ENCODE measurements around the gene APOBEC3G.

DNA sequence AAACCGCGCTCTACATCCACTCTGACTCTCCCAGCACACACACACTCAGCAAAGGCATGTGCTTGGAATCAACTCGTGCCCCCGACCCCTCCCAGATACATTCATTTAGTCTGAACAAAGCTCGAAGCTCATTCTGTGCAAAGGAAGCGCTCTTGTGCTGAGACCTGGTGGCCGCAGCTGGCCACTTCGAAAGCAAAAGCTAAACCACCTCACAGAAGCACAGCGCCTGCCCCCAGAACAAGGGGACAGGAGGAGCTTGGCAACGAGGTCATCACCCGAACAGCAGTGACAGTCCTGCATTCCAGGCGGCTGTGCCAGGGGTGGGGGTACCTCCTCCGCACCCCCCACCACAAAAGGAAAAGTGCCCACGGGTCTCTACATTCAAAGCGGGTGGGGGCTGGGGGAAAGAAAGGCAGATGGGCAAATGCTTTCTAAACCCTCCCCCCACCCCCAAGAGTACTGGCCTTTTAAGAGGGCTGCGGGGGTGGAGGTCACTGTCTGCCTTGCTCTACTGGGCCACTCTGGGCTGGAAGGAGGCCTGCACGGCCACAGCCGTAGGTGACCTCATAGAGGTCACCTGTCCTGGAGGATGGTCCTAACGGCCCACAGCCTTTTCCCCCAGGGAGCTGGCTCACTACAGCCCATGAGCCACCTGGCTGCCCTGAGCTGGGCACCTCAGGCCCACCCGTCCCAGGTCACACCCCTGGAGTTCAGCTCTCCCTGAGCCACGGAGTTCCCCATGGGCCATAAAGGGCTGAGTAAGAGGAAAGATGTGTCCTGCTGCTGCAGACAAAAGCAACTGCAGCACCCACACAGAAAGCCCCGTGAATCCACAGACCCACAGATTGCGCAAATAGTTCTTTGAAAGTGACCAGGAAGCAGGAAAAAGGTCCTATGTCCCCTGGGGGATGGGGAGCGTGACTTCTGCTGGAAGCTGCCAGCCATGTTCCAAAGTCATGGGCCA lies 54.1 kb downstream of the APOBEC3G start:
- TF ChIP-seq TAF1 (IDR thresholded peaks at IDR 0.05; ENCODE audit: borderline replicate concordance, low read depth, low read length) (no peak), POLR2A (IDR thresholded peaks at IDR 0.05; ENCODE audit: low read depth, low read length) (no peak)
